ENCODE measurements around the gene GAR1.

- TF ChIP-seq POLR2AphosphoS5 (IDR thresholded peaks at IDR 0.05; ENCODE audit: borderline replicate concordance, low read depth, low read length) (no peak), EZH2 (IDR thresholded peaks at IDR 0.05) (no peak)
Measured at GRCh38 chr4:109821185-109821584, 5.6 kb downstream of the GAR1 start.

Measured in SK-N-MC (cell line).